Measurements from ENCODE around the gene SH3PXD2A.

SH3PXD2A gene

DNA sequence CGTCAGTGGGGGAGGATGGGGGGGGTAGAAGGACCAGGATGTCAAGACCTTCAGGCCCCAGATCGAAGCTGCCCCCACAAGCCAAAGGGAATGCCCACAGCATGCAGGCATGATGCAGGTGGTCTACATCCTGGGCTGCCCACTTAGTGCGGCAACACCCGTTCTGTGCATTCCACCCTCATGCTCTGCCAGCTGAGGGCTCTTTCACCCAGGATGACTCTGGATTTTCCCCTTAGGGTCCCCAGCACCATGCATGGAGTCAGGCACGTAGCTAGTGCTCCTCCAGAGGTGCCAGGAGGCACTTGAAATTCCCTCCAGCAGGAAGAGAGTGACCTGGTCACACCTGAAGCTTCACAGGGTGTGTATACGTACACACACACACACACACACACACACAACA lies 66.2 kb downstream of the SH3PXD2A start:
- Histone ChIP-seq H3K36me3 (no peaks in the 10 kb centered on the region), H3K4me1 (no peaks in the 10 kb centered on the region), H3K27me3 (no peaks in the 10 kb centered on the region), H3K4me3 (ENCODE audit: low read depth, low read length) (no peak overlapping the region), H3K9me3 (no peaks in the 10 kb centered on the region)
- TF ChIP-seq, protein P1, sequence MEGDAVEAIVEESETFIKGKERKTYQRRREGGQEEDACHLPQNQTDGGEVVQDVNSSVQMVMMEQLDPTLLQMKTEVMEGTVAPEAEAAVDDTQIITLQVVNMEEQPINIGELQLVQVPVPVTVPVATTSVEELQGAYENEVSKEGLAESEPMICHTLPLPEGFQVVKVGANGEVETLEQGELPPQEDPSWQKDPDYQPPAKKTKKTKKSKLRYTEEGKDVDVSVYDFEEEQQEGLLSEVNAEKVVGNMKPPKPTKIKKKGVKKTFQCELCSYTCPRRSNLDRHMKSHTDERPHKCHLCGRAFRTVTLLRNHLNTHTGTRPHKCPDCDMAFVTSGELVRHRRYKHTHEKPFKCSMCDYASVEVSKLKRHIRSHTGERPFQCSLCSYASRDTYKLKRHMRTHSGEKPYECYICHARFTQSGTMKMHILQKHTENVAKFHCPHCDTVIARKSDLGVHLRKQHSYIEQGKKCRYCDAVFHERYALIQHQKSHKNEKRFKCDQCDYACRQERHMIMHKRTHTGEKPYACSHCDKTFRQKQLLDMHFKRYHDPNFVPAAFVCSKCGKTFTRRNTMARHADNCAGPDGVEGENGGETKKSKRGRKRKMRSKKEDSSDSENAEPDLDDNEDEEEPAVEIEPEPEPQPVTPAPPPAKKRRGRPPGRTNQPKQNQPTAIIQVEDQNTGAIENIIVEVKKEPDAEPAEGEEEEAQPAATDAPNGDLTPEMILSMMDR (IDR thresholded peaks at IDR 0.05; ENCODE audit: low read depth, low read length) = no peak
- no peak for DNase-seq

DNA sequence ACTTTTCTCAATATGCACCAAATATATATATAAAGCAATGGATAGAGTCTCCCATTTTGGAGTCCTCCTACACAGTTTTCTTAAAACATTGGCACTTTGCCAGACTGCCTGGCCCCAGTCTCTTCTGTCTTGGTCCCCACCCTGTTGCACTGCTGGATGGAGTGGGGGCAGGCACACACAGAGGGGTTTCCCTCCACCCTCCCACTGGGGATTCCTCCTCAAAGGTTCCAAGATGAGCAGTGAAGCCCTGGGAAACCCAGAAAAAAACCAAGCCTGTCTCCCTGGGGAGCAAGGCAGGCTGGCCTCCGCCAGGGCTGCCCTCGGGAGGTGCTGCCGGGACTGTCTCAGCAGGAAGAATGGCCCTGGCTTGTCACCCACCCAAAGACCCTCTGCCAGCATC lies 68.0 kb downstream of the SH3PXD2A start:
- TF ChIP-seq, protein P1 (IDR thresholded peaks at IDR 0.05; ENCODE audit: low read depth, low read length) = no peak
- H3K4me1 ChIP-seq = no peaks in the 10 kb centered on the region
- H3K27me3 ChIP-seq = no peaks in the 10 kb centered on the region

DNA sequence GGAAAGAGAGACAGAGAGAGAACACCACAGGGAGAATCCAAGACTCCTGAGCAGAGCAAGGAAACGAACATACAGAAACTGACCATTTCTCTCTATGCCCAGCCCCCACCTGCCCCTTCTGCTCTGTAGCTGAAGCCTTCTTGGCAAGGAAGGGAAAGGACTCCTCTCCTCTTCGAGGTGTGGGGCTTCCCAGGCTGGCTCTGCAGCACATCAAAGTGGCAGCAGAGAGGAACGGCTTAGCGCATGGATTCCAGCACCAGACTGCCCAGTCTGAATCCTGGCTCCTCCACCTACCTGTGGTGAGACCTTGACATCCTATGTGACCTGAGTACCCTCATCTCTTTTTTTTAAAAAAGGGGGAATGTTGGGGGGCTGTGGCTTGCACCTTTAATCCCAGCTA lies 69.4 kb downstream of the SH3PXD2A start:
- Histone ChIP-seq H3K27me3 (no peaks in the 10 kb centered on the region), H3K4me1 (no peaks in the 10 kb centered on the region), H3K9me3 (no peaks in the 10 kb centered on the region), H3K36me3 (peaks cover 5% of the 10 kb centered on the region; the same call in 1 of the 2 replicates), H3K4me3 (ENCODE audit: low read depth, low read length) (no peak overlapping the region)
- TF ChIP-seq, protein P1 (IDR thresholded peaks at IDR 0.05; ENCODE audit: low read depth, low read length) = no peak
- DNase-seq = no peak

More for the DNA sequence above, 68.0 kb downstream of the SH3PXD2A start:
- Histone ChIP-seq H3K9me3 (no peaks in the 10 kb centered on the region), H3K36me3 (no peaks in the 10 kb centered on the region), H3K4me3 (ENCODE audit: low read depth, low read length) (no peak overlapping the region)
- DNase-seq = no peak

DNA sequence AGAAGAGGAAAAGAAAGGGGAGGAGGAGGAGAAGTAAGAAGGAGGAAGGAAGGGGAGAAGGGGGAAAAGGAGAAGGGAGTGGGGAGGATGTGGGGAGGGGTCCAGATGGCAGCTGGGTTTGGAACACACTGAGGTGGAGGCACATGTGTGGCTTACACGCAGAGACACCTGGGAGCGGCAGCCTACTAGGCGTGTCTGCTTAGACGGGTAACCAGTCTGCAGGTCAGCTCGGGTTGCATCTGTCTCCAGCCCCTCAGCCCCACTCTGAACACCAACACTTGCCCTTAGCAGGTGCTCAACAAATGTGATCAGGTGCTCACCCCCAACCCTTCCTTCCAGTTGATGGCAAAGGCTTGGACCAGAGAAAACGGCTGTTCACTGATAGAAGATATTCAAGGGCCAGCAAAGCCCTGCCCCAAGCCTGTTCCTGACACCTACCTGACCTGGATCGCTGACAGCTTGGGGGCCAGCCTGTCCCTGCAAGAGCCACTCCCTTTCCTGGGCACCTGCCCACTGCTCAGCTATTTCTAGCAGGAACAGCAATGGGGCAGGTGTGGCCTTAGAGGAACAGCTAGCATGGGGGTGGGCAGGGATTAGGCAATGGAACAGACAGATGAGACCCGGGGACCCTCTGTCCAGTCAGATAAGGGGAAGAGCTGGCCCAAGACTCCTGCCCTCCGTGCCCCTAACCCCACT lies 70.5 kb downstream of the SH3PXD2A start:
- H3K9me3 ChIP-seq = no peaks in the 10 kb centered on the region
- TF ChIP-seq, protein P1 (IDR thresholded peaks at IDR 0.05; ENCODE audit: low read depth, low read length) = no peak
- H3K4me1 ChIP-seq = no peaks in the 10 kb centered on the region
- DNase-seq = no peak
- H3K27me3 ChIP-seq = no peaks in the 10 kb centered on the region
- no peak overlapping the region for H3K4me3 ChIP-seq (ENCODE audit: low read depth, low read length)
- H3K36me3 ChIP-seq = peaks cover 5% of the 10 kb centered on the region; the same call in 1 of the 2 replicates

DNA sequence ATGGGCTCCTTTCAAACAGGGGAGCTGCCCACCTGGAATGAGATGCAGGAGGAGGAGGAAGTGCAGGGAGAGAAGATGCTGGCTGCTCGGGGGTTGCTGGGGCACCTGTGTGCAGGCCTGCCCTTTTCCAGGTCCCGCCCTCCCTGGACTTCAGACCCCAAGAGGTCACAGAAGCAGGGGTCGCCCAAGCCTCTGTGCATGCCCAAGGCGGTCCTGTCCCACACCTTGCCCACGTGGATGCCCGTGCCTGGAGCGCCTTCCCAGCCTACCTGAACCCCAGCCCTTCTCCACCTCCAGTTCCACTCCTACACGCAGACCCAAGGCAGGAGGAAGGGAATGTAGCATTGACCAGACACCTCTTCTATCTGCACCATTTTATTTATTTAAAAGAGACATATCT lies 71.3 kb downstream of the SH3PXD2A start:
- H3K36me3 ChIP-seq = peaks cover 5% of the 10 kb centered on the region; the same call in 1 of the 2 replicates
- H3K4me1 ChIP-seq = no peaks in the 10 kb centered on the region
- H3K4me3 ChIP-seq (ENCODE audit: low read depth, low read length) = no peak overlapping the region
- no peaks in the 10 kb centered on the region for H3K9me3 ChIP-seq
- TF ChIP-seq, protein P1 (IDR thresholded peaks at IDR 0.05; ENCODE audit: low read depth, low read length) = no peak
- no peaks in the 10 kb centered on the region for H3K27me3 ChIP-seq
- no peak for DNase-seq

DNA sequence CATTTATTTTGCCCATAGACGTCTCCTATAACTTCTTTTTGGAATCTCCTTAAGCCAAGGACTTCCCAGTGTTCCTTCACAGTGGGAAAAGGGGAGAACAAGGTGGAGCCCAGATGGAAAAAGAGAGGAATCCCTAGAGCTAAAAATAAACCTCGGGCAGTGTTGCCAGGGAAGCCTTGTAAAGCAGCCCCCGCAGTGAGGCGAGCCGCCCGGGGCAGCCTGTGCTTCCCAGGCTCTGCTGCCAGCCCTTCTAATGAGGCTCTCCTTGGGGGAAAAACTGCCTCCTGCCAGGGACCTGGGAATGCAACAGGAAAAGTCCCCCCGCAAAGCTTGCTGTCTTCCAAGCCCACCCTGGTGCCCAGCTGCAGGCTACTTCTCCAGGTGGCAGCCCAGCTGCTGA lies 71.7 kb downstream of the SH3PXD2A start:
- DNase-seq = no peak
- Histone ChIP-seq H3K9me3 (no peaks in the 10 kb centered on the region), H3K27me3 (no peaks in the 10 kb centered on the region), H3K36me3 (peaks cover 5% of the 10 kb centered on the region; the same call in 1 of the 2 replicates), H3K4me3 (ENCODE audit: low read depth, low read length) (no peak overlapping the region), H3K4me1 (no peaks in the 10 kb centered on the region)
- TF ChIP-seq, protein P1 (IDR thresholded peaks at IDR 0.05; ENCODE audit: low read depth, low read length) = no peak
